AG09319 (cell line): ENCODE measurements around the gene GPD2.

Source experiments
- DNase-seq: peaks from one replicate; pipeline ENCODE4 v3.0.0-alpha.2; 2010; ENCODE audit warnings: low read depth; ENCODE audit errors: extremely low read depth
- CTCF ChIP-seq: IDR thresholded peaks from 2 replicates; pipeline ENCODE4 v1.5.1; 2011; ENCODE audit warnings: low read depth, mild to moderate bottlenecking, inconsistent platforms, low read length, moderate library complexity

The GPD2 gene

GRCh38 chr2:156574112-156574511, 137.9 kb downstream of the GPD2 start:
- TF ChIP-seq CTCF, result no peak
- no peak for DNase-seq

DNA sequence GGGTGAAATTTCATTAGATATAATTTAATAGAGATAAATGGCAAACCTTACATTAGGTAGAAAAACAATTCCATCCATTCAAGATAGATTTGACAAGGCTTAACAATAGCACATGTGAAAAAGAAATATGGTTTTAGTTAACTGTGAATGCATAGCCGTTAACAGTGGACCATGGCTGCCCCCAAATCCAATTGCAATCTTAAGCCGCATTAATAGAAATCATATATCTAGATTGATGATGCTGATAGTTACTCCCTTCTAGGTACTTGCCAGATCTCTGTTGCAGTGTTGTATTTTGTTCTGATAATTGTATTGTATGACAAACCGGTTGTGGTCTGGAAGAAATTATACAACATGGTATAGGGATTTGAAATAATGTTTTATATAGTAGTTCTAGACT, 139.8 kb downstream of the GPD2 start:
- no peak for DNase-seq
- TF ChIP-seq CTCF, result no peak

DNA sequence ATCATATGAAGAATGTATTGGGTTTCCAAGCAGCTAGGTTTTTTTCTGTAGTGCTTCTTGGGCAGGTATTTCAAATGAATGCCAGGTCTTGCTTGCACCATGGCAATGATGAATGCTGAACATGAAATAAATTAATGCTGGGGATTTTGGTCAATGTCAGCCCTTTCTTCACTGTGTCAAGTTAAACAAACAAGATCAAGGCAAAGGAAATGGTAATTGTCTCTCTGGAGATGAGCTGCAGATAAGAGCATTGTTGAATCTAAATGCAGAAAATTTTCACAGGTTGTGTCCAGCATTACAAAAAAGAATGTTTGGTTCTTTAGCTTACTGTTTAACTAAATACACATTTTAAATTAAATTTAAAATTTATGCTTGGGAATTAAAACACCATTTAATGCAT, 144.3 kb downstream of the GPD2 start:
- DNase-seq, result no peak
- TF ChIP-seq CTCF, result no peak

DNA sequence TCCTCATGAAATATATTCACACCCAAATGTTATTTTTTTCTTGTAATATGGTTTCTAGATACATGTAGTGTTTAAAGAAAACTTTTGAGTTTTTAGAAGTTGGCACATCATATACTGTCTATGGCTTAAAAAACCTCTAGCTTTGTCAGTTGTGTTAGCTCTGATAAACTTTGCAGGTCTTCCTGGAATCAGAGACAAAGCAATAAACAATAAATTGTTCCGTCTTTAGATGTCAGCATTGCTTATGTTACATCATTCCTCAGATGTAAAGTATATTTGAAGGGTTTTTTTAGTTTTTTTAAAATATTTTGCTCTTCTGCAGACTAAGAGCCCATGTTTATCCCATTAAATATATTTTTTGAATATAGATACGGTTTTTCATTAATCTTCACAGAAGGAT, 145.1 kb downstream of the GPD2 start:
- no peak for DNase-seq
- no peak for TF ChIP-seq CTCF

- TF ChIP-seq CTCF, result no peak
- no peak for DNase-seq
Measured at GRCh38 chr2:156585457-156585856, 149.3 kb downstream of the GPD2 start.

DNA sequence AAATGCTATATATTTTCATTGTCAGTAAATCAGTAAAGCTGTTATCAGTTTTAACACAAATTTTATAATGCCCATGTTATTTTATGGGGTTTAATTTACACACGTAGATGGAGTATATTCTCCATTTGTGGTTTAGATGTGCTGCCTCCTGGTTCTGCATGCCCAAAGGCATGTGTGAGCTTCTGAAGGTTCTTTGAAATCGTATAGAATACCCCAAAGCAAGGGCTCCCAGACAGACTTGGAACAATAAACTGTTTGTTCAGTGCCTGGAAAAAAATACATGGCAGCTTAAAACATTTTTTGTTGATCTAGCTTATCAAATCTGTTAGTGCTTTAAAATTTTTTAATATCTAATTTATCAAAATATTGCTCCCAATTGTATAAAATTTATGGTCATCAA, 150.4 kb downstream of the GPD2 start:
- TF ChIP-seq CTCF, result no peak
- no peak for DNase-seq

GRCh38 chr2:156589381-156590079, 153.4 kb downstream of the GPD2 start:
- TF ChIP-seq CTCF, result peak; percentile 52
- DNase-seq, result peak; percentile 15
